HL-60 (cell line): ENCODE data around the gene NCOA5.

ENCODE experiments used
- POLR2AphosphoS5 ChIP-seq: IDR thresholded peaks from 2 replicates; pipeline ENCODE4 v1.6.1; 2012; ENCODE audit warnings: low read depth
- SPI1 ChIP-seq: IDR thresholded peaks from 2 replicates; pipeline ENCODE4 v1.6.1; 2012; ENCODE audit warnings: low read depth, mild to moderate bottlenecking, borderline replicate concordance
- TF ChIP-seq, protein P1 (sequence below): IDR thresholded peaks from one replicate; pipeline ENCODE4 v1.5.1; 2011; ENCODE audit warnings: low read length, control low read depth, inconsistent platforms; ENCODE audit not compliant: insufficient read depth
- TF ChIP-seq, protein P2 (sequence below): IDR thresholded peaks from 2 replicates; pipeline ENCODE4 v1.6.1; 2012; ENCODE audit warnings: low read depth; ENCODE audit not compliant: insufficient replicate concordance

- TF ChIP-seq, protein P1, sequence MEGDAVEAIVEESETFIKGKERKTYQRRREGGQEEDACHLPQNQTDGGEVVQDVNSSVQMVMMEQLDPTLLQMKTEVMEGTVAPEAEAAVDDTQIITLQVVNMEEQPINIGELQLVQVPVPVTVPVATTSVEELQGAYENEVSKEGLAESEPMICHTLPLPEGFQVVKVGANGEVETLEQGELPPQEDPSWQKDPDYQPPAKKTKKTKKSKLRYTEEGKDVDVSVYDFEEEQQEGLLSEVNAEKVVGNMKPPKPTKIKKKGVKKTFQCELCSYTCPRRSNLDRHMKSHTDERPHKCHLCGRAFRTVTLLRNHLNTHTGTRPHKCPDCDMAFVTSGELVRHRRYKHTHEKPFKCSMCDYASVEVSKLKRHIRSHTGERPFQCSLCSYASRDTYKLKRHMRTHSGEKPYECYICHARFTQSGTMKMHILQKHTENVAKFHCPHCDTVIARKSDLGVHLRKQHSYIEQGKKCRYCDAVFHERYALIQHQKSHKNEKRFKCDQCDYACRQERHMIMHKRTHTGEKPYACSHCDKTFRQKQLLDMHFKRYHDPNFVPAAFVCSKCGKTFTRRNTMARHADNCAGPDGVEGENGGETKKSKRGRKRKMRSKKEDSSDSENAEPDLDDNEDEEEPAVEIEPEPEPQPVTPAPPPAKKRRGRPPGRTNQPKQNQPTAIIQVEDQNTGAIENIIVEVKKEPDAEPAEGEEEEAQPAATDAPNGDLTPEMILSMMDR: no peak
- TF ChIP-seq SPI1: no peak
- no peak for TF ChIP-seq POLR2AphosphoS5
- TF ChIP-seq, protein P2, sequence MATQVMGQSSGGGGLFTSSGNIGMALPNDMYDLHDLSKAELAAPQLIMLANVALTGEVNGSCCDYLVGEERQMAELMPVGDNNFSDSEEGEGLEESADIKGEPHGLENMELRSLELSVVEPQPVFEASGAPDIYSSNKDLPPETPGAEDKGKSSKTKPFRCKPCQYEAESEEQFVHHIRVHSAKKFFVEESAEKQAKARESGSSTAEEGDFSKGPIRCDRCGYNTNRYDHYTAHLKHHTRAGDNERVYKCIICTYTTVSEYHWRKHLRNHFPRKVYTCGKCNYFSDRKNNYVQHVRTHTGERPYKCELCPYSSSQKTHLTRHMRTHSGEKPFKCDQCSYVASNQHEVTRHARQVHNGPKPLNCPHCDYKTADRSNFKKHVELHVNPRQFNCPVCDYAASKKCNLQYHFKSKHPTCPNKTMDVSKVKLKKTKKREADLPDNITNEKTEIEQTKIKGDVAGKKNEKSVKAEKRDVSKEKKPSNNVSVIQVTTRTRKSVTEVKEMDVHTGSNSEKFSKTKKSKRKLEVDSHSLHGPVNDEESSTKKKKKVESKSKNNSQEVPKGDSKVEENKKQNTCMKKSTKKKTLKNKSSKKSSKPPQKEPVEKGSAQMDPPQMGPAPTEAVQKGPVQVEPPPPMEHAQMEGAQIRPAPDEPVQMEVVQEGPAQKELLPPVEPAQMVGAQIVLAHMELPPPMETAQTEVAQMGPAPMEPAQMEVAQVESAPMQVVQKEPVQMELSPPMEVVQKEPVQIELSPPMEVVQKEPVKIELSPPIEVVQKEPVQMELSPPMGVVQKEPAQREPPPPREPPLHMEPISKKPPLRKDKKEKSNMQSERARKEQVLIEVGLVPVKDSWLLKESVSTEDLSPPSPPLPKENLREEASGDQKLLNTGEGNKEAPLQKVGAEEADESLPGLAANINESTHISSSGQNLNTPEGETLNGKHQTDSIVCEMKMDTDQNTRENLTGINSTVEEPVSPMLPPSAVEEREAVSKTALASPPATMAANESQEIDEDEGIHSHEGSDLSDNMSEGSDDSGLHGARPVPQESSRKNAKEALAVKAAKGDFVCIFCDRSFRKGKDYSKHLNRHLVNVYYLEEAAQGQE: no peak
These were observed 69.2 kb downstream of the NCOA5 start for GRCh38 chr20:46020555-46020954.
